Fibroblast of skin of left biceps (primary cell): ENCODE measurements around the gene PDE4B.

Experiments used
- DNase-seq, 2 experiments: peaks; one replicate each; pipeline ENCODE4 v3.0.0-alpha.2; 2013; ENCODE audit warnings: low read depth in 2 of 2

The PDE4B gene

DNA sequence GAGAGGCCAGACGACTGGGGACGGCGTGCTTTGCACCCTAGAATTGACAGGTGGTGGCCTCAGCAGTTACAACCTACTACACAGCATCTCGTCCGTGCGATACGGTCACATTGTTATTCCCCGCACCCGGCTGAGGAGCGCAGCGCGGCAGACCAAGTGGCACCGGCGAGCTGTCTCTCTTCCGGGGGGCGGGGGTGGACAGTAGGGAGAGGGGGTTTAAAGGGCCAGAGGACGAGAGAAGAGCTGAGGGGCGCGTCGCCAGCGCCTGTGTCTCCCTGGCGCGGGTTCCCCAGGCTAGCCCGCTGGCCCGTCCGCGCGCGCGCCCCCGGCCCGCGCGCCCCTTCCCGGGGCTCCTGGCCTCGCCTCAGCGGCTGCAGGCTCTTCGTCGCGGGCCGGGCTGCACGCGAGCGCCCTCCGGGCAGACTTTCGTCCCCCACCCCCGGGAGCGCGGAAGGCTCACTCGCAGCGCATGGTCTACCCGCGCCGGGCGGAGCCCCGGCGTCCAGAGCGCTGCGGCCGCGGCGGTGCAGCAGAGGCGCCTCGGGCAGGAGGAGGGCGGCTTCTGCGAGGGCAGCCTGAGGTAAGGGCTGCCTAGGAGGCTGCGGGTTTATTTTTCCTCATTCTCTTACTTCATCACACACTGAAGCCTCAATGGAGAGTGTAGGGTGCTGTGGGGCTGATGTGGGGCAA, at the start of gene PDE4B:
Gene PDE4B, plus strand, starts transcription at position 227 of the 690 bp plus-strand sequence.
- DNase-seq: no peak

DNA sequence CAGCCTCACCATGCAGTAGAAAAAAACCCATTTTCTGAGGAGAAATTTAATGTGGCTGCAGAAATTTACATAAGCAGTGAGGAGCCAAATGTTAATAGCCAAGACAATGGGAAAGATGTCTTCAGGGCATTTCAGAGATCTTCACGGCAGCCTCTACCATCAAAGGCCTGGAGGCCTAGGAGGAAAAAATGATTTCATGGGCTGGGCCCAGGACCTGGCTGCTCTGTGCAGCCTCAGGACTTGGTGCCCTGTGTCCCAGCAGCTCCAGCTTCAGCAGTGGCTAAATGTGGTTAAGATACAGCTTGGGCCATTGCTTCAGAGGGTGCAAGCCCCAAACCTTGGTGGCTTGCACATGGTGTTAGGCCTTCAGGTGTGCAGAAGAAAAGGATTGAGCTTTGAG, 48.0 kb upstream of the PDE4B start:
- DNase-seq: no peak

DNA sequence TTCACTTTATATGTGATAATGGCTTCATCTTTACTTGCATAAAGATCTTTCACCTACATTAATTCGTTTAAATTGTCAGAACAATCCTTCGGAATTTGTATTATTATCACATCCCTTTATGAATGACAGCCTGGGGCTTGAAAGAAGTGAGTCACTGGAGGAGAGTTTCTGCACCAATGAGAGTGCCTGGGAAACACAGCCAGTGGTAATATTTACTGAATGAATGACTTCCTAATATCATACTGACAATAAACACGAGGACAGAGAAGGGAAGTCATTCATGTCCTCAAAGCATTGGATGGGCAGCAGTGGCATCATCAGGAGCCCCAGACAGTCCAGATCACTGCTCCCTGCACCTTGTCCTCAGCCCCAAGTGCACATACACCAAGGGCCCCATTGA, 40.7 kb upstream of the PDE4B start:
- DNase-seq: no peak

DNA sequence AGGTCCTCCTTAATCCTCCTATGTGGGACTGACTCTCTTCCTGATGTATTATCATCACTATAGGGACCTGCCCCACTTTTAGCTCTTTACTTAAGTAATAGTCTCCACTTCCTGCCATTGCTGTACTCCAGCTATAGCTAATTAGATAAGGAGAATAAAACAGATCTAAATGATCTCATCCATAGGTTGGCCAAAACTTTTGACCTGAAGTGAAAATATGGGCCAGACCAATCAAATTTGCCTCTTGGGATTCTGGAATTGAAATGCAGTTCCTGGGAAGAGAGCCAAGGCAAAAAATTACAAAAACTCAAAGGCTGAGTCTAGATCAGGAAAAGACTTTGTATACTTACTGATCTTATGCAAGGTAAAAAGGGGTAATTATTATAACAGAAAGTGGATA, 36.1 kb upstream of the PDE4B start:
- peak in 1 of 2 experiments; percentile 13 for DNase-seq

DNA sequence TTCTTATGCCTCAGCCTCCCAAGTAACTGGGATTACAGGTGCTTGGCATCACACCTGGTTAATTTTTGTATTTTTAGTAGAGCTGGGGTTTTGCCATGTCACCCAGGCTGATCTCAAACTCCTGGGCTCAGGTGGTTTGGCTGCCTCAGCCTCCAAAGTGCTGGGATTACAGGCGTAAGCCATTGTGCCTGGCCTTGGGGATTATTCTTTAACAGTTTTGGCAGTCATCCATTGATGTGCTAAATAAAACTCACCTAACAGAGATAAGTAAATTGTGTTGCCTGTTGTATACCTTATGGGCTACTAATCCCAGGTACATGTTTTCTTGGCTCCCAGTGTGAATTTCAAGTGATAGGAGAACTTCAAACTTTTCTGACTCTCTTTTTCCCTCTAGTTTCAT, 35.2 kb upstream of the PDE4B start:
- DNase-seq: no peak

DNA sequence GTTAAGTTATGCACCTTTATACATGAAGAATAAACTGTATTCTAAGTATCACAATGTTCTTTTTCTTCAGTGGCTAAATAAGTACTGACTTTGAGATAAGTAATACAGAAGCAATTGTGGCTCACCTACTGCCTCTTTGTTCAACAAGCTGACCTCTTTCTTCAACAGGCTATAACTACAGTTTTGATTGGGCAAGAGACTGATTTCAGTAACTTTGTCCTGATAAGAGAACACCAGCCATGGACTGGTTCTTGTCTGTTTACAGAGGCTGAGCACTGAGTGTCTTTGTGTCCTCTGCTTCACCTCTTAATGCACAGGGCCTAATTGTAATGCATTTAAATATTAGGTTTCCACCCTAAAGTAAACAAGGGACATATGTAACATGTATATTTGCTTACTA, 34.6 kb upstream of the PDE4B start:
- DNase-seq: no peak

DNA sequence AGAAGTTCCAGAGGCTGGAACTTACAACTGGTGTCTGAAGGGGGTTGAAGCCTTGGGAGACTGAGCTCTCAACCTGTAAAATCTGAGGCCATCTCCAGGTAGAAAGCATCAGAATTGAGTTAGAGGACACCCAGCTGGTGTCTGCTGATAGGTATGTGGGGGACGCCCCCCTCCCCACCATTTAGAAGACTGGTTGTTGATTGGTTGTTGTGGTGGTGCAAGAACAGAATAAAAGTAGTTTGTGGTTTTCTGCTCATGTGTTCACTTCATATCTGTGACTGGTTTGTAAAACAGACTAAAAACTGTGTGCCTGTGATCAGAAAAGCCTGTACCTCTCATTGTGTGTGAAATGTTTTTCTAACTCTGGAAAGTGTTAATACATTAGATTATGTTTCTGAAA, 33.2 kb upstream of the PDE4B start:
- DNase-seq: no peak

DNA sequence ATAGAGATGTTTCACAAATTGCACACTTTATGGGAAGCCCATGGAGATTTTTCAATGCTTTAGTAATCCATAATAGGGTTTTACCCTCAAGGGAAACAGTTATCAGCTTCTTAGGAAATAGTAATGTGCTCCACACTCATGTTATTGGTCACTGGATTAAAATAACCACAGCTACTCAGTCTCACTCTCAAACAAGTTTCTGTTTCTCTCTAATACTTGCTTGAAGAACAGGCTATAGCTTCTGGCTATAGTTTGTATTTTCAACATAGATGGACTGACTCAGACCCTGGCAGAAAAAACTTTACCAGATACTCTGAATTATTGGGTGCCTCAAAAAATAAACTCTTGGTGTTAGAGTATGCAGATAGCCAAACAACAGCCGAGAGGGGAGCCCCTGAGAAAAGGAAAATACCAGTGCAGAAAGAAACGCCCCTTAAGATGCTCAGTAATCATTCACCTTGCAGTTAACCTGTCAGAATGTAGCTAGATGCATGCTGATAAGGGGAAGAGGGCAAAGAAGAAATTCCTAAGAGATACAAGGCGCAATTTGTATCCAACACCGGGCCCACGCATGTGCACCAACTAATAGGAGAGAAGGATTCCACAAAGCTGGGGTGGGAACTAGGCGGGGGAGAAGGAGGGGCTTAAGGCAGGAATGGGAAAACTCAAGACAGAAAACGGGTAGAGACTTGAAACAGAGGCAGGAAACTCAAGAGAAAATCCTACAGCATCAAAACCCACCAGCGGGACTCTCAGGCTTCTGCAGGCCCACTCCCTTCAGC, 30.4 kb upstream of the PDE4B start:
- peak in 1 of 2 experiments; percentile 7 for DNase-seq

DNA sequence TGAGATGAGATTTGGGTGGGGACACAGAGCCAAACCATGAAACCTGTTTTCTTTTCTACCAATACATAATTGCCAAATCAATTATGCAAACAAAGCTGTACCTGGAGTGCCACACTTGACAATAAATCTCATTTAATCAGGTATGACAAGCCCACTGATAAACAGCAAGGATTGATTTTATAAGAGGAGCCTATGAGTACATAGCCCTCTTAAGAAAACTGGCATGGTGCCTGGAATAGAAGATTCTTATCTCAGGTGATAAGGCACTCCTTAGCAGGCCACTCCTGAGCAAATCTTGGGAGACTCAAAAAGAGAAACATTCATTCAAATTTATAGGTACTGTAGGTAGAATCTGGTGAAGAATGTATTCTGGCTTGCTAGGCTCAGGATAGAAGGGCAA, 28.6 kb upstream of the PDE4B start:
- DNase-seq: no peak

DNA sequence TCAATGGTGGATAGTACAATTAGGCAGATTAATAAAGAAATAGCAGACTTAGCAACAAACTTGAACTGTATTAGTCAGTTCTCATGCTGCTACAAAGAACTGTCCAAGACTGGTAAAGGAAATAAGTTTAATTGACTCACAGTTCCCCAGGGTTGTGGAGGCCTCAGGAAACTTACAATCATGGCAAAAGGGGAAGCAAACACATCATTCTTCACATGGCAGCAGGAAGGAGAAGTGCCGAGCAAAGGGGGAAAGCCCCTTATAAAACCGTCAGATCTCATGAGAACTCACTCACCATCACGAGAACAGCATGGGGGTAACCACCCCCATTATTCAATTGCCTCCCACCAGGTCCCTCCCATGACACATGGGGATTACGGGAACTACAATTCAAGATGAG, 27.1 kb upstream of the PDE4B start:
- no peak for DNase-seq

DNA sequence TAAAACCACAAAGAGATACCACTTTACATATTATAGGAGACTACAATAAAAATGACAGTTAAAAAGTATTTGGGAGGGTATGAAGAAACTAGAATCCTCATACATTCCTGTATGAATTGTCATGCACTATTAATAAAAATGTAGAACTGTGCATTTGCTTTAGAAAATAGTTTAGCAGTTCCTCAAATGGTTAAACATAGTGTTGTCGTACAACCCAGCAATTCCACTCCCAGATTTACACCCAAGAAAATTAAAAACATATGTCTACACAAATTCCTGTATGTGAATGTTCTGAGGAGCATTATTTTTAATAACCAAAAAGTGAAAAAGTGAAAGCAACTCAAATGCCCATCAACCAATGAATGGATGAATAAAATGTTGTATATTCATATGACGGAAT, 23.1 kb upstream of the PDE4B start:
- peak; percentile 68 to 77 for DNase-seq

DNA sequence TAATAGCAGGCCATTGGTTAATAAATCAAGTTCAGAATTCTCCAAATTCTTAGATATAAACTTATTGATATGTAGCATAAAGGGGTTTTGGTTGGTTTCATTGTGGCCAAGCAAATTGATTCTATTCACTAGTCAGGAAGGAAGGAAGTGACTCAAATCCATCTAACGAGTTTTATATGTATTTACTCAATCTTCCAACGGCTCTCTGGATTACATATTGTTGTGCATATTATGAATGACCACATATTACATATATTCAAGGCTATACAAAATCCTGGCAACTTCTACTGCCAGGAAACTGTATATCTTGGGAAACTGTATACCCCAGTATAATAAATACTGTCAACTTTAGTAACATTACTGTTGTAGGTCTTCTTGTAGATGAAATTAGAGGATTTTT, 20.1 kb upstream of the PDE4B start:
- no peak for DNase-seq

DNA sequence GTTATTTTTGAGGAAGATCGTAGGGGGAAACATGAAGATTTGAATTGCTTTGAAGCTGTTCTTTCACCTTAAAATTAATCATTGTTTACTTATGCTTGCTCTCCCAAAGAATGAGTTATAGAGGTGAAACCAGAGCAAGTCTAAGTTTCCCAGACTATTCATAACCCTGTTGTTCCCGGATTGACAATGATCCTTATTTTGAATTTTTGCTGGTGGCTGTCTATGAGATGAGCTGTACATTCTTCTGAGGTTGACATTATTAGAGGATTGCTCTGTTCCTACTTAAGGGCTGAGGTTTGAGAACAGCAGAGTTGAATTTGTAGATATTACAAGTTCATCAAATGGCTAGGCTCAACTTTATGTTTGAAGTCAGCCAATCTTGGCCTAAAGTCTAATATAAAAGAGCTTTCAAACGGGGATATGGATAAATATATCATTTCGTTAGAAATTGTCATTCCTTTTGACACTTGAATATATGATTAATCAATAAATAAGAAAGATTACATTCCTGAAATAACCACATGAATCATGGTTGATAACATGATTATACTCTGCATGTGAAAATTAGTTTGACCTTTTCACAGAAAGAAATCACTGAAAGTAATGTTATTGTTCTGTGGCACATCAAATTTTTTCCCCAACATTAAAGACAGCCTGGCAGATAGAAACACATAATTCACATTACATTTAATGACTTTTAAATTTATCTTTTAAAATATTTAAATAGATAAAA, 19.1 kb upstream of the PDE4B start:
- DNase-seq: no peak

DNA sequence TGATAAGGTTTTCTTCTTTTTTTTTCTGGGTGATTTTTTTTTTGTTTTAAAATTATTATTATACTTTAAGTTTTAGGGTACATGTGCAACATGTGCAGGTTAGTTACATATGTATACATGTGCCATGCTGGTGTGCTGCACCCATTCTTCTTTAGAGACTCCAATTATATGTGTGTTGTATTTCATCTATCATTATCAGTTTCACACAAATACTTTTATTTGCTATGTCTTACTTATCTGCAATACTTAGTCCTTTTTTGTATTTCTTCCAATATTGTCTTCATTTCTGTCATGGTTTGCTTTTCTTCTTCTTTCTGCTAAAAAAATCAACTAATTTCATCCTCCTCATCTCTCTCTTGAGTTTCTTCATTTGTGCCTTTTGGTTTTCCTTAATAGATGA, 3.9 kb upstream of the PDE4B start:
- no peak for DNase-seq

DNA sequence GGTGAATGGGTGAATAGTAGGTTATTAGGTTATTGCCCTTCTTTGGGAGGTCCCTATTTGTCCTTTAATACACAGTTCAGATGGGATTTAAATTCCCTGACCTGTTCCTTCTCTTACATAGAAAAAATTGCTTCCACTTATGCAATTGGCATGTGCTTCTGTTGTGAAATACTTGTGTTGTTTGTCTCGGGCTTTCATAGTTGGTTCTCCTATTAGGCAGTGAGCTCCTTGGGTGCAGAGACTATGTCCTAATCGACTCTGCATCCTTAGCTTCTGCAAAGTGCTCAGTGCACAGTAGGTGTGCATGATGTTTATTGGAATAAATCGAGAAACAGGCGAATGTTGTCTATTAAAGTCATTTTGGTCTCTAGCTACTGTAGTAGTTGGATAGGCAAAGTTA, 1.3 kb upstream of the PDE4B start:
- DNase-seq: no peak

DNA sequence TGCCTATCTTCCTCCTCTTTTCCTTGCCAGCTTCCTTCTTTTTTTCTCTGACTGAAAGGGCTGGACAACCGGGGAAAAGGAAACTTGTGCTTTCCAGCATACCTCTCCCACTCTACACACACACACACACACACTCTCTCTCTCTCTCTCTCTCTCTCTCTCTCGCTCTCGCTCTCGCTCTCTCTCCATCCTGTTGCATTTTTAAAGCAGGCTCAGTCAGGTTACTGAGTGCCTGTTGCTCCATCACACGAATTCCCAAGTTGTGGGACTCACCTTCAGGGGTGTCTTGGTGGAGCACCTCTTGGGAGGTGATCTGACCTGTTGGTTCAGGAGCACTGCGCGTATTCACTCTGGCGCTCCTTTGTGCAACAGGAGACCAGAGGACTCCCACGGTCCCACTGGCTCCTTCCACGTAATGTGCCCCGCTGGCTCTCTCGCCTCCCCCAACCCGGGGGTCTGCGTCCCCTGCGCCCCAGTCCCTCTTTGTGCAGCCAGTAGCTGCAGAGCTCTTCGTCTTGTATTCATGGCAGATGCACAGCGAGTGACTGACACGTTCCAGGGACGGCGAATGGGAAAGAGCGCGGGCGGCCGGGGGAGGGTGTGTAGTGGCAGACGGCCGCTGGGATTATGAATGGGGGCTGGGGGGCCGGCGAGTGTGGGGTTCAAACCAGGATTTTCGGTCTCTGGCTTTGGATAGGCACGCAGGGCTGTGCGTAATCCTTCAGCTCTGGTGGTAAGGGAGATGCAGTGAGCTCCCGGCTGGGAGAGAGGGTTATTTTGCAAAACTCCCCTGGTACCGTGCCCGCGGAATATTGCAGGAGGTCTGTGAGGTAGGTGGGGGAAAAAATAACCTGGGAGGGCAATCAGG, 660 bp upstream of the PDE4B start:
- DNase-seq: no peak

DNA sequence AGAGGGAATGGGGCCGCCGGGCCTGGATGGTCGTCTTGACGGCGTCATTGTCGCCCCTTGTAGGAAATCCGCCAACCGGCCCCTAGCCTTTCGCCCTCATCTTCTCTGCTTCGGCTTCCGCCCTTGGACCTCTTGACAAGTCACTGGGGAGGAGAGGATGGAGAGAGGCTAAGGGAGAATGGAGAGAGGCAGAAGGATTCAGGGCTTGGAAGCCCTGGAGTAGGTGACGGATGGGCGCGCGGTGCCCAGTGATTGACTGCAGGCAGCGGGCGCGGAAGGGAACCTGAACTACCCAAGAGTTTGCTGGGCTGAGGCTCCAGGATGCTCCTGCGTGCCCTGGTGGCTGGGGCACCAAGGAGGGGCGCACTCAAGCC, 651 bp downstream of the PDE4B start:
- DNase-seq: no peak

DNA sequence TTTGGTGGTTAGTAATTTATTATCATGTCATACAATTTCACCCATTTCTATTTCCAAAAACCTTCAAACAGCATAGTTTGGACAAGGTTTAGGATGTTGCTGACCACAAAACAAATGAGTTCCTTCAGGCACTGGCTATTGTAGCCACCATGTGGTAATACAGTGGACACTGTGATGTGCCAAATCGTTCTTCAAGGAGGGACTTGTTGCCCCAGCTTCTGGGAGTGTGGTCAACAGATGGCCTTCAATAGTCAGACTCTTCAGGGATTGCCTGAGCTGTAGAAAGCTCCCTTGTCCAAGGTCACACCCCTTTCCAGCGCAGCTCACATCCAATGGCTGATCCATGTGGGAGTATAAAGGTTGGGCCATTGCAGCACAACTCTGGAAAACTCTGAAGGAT, 2.6 kb downstream of the PDE4B start:
- DNase-seq: no peak

DNA sequence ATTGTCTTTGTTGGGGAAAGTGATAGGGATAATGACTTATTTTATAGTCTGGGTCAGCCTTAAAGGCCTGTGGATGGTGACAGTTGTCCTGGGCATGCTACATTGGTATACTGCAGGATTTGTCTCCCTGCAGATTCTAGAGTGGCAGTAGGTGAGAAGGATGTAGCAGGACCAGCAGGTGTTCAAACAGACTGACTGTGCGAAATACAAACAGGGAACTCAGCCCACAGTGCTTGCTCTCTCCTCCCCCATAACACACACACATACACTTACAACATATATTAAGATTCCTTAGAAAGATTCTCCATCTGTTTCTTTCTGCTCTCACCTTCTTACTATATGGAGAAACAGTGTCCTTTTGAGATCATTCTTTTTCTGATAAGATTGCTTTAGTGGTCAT, 6.9 kb downstream of the PDE4B start:
- no peak for DNase-seq

DNA sequence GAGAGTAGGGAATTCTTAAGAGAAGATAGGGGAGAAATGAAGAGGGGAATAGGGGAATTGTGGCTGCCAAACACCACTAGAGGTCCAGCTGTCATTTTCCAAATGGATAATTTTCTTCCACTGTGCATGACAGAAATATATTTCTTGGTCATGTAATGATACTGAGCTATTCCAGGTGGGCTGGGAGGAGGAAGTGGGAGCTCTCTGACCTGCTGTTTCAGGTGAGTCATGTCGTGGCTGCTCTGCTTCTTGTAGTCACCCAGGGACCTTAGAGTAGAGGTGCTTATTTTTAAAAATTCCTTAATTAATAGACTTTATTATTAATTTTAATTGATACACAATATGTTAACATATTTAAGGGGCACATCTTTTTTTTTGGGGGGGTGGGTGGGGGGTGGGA, 11.9 kb downstream of the PDE4B start:
- DNase-seq: no peak

DNA sequence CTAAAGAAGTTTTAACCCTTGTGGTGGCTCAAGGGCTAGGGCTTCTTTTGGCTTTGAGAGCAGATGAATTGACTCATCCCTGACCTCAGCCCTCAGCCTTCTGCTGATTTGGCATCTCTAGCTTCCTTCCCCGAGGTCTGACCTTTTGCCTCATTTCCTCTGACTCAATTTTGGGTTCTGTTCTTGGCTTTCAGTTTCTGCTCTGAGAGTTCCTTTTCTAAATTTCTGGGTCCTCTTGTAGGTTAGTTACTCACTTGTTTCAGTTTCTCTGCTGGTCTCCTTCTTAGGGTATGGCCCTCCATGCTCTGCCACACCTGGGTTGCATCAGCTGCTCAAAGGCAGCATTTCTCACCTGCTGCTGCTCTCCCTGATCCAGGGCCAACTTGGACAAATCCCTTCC, 19.4 kb downstream of the PDE4B start:
- peak; percentile 26 to 46 for DNase-seq

DNA sequence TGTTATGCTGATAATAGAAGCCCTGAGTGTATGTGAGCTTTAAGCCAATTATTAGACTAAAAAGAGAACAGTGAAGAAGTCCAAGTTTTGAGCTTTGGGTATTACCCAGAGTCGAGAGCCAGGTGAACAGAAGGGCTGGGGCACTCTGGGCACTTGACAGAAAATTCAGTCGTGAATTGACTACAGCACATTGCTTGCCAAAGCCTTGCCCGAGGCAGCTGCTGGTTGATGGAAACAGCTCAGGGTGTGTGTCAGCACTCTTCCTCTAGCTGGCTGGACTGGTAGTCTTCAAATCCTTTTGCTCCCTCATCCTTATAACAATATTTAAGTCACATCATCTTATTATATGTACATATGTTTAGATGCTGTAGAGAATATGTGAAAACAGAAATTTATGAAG, 21.3 kb downstream of the PDE4B start:
- DNase-seq: no peak
